ENCODE results near the gene MED13. TPM values are rescaled to one million over a fixed set of nuclear protein-coding genes. Genes with fewer than 3 reads are reported as not detected.

Gene MED13
- total RNA-seq, 1 experiment from 2014 or later: 96.0 TPM

- ChIA-PET CTCF (no interaction called here), POLR2A (no interaction called here), RAD21 (ENCODE audit: low non-redundant PET in 1 of 2, low total read pairs in 2 of 2, uncharacterized antibody in 2 of 2, unreplicated experiment in 2 of 2) (no interaction called here)
- no peaks in the 10 kb centered on the region for H3K9me2 ChIP-seq (ENCODE audit: insufficient read depth)
- no peak overlapping the region for H3K4me3 ChIP-seq (replicated peaks in 1 of 2; ENCODE audit: low read depth in 1 of 2, low read length in 2 of 2)
- no peak overlapping the region for H3K27ac ChIP-seq (ENCODE audit: low read depth, low read length)
- no peaks in the 10 kb centered on the region for H3K79me2 ChIP-seq (ENCODE audit: insufficient read depth, low read length)
- TF ChIP-seq YY1 (IDR thresholded peaks at IDR 0.05; ENCODE audit: extremely low read depth, insufficient replicate concordance, low read depth, low read length) (no peak), POLR2AphosphoS5 (IDR thresholded peaks at IDR 0.05; ENCODE audit: low read depth, low read length) (no peak), CEBPB (IDR thresholded peaks at IDR 0.05; ENCODE audit: low read depth) (no peak), SP1 (IDR thresholded peaks at IDR 0.05; ENCODE audit: low read depth) (no peak), POLR2A (IDR thresholded peaks at IDR 0.05; ENCODE audit: borderline replicate concordance, extremely low read depth, insufficient read depth, insufficient read length) (no peak), CBX3 (IDR thresholded peaks at IDR 0.05; ENCODE audit: low read depth) (no peak), ATF3 (IDR thresholded peaks at IDR 0.05) (no peak), RAD21 (IDR thresholded peaks at IDR 0.05; ENCODE audit: low read depth) (no peak)
- H2AFZ ChIP-seq (ENCODE audit: low read depth, low read length, poor library complexity, severe bottlenecking): no peak overlapping the region
- no peak overlapping the region for H3K4me2 ChIP-seq (ENCODE audit: low read length)
- no TSS peak for BruUV-seq (replicated peaks)
- no peaks in the 10 kb centered on the region for H3K27me3 ChIP-seq (ENCODE audit: insufficient read depth, low read length)
- H3K9me3 ChIP-seq (ENCODE audit: control insufficient read depth in 1 of 2, insufficient read depth in 1 of 2, low read depth in 1 of 2, low read length in 2 of 2): no peaks in the 10 kb centered on the region
- H3K9ac ChIP-seq (ENCODE audit: low read length): no peak overlapping the region
- ATAC-seq: no peak
- no peaks in the 10 kb centered on the region for H4K20me1 ChIP-seq (ENCODE audit: insufficient read depth)
- no peak for DNase-seq (ENCODE audit: low read depth, low spot score)
- intact Hi-C loops (cut with micrococcal nuclease): no loop called here
- H3K4me1 ChIP-seq (ENCODE audit: control insufficient read depth in 1 of 2, insufficient read depth in 2 of 2, low read length in 2 of 2): no peaks in the 10 kb centered on the region
- peaks cover 32 to 48% of the 10 kb centered on the region in 2 experiments for H3K36me3 ChIP-seq (ENCODE audit: control insufficient read depth in 1 of 2, insufficient read depth in 2 of 2, low read length in 2 of 2)
These were observed 161.8 kb downstream of the MED13 start for GRCh38 chr17:61903251-61903650.

- DNase-seq (ENCODE audit: low read depth, low spot score): no peak
- Histone ChIP-seq H3K9me2 (ENCODE audit: insufficient read depth) (no peaks in the 10 kb centered on the region), H2AFZ (ENCODE audit: low read depth, low read length, poor library complexity, severe bottlenecking) (no peak overlapping the region), H3K27ac (ENCODE audit: low read depth, low read length) (no peak overlapping the region), H3K4me1 (ENCODE audit: control insufficient read depth in 1 of 2, insufficient read depth in 2 of 2, low read length in 2 of 2) (no peaks in the 10 kb centered on the region), H3K9me3 (ENCODE audit: control insufficient read depth in 1 of 2, insufficient read depth in 1 of 2, low read depth in 1 of 2, low read length in 2 of 2) (no peaks in the 10 kb centered on the region), H3K36me3 (ENCODE audit: control insufficient read depth in 1 of 2, insufficient read depth in 2 of 2, low read length in 2 of 2) (peaks cover 7 to 26% of the 10 kb centered on the region in 2 experiments; a peak in 3 of 4 replicates), H3K79me2 (ENCODE audit: insufficient read depth, low read length) (no peaks in the 10 kb centered on the region), H3K4me2 (ENCODE audit: low read length) (no peak overlapping the region), H3K4me3 (replicated peaks in 1 of 2; ENCODE audit: low read depth in 1 of 2, low read length in 2 of 2) (no peak overlapping the region), H3K27me3 (ENCODE audit: insufficient read depth, low read length) (no peaks in the 10 kb centered on the region), H4K20me1 (ENCODE audit: insufficient read depth) (no peaks in the 10 kb centered on the region), H3K9ac (ENCODE audit: low read length) (no peak overlapping the region)
- ChIA-PET RAD21 (ENCODE audit: low non-redundant PET in 1 of 2, low total read pairs in 2 of 2, uncharacterized antibody in 2 of 2, unreplicated experiment in 2 of 2) (no interaction called here), CTCF (no interaction called here), POLR2A (no interaction called here)
- intact Hi-C loops (cut with micrococcal nuclease): no loop called here
- BruUV-seq (replicated peaks): no TSS peak
- no peak for TF ChIP-seq POLR2AphosphoS5 (IDR thresholded peaks at IDR 0.05; ENCODE audit: low read depth, low read length)
- no peak for TF ChIP-seq ZNF274 (IDR thresholded peaks at IDR 0.05; ENCODE audit: low read depth, low read length)
- TF ChIP-seq SRF (IDR thresholded peaks at IDR 0.05; ENCODE audit: low read depth): no peak
- no peak for TF ChIP-seq ZFX (IDR thresholded peaks at IDR 0.05)
- no peak for ATAC-seq
These were observed 167.4 kb downstream of the MED13 start for GRCh38 chr17:61897548-61898180.

Data from HCT116 (cell line).